OCI-LY7 (cell line): ENCODE measurements around the gene EIF2S2. TPM values are rescaled to one million over a fixed set of nuclear protein-coding genes. Genes with fewer than 3 reads are reported as not detected.

Source experiments
- BruUV-seq: library from RNA; stranded (reverse); fragments of 400-500 nt; replicated peaks from 2 replicates; lab custom pipeline; 2021; lab: Mats Ljungman, UMichigan
- CTCF ChIA-PET: fragments of 300-600 bp; sonication (Branson Sonifier 250); formaldehyde crosslinking; loops from one replicate; lab custom pipeline; 2022; ENCODE audit warnings: antibody characterized with exemption; ENCODE audit not compliant: unreplicated experiment; lab: Charles Lee
- POLR2A ChIA-PET: fragments of 300-600 bp; sonication (Branson Sonifier 250); formaldehyde crosslinking; loops from one replicate; lab custom pipeline; 2022; ENCODE audit warnings: antibody characterized with exemption; lab: Charles Lee
- DNase-seq: peaks from one replicate; pipeline ENCODE4 v3.0.0-alpha.2; 2015; ENCODE audit warnings: low spot score
- H2AFZ ChIP-seq: fragments of 200-600 bp; sonication (generic), shearing (Covaris generic); 2 replicates; pipeline ENCODE4 v1.6.1; 2014; ENCODE audit warnings: mild to moderate bottlenecking, antibody characterized with exemption, low read length, moderate library complexity
- H3K27ac ChIP-seq: fragments of 200-600 bp; sonication (generic); 2 replicates; pipeline ENCODE4 v1.5.1; 2014; ENCODE audit warnings: mixed run types, low read depth, mild to moderate bottlenecking, moderate library complexity, low read length, inconsistent platforms; ENCODE audit not compliant: poor library complexity, severe bottlenecking
- H3K36me3 ChIP-seq: fragments of 200-600 bp; sonication (generic); 2 replicates; pipeline ENCODE4 v1.6.1; 2014; ENCODE audit warnings: mild to moderate bottlenecking, antibody characterized with exemption, low read length, moderate library complexity, mixed read lengths; ENCODE audit not compliant: insufficient read depth
- H3K4me1 ChIP-seq: fragments of 200-600 bp; sonication (generic); 2 replicates; pipeline ENCODE4 v1.5.1; 2014; ENCODE audit warnings: mild to moderate bottlenecking, low read length; ENCODE audit not compliant: insufficient read depth, poor library complexity, severe bottlenecking
- H3K4me2 ChIP-seq: fragments of 200-600 bp; sonication (generic); 2 replicates; pipeline ENCODE4 v1.6.1; 2014; ENCODE audit warnings: mild to moderate bottlenecking, low read length
- H3K4me3 ChIP-seq: fragments of 200-600 bp; sonication (generic); 2 replicates; pipeline ENCODE4 v1.5.1; 2014; ENCODE audit warnings: mild to moderate bottlenecking, low read depth, low read length; ENCODE audit not compliant: poor library complexity, severe bottlenecking
- H3K79me2 ChIP-seq: fragments of 200-600 bp; sonication (generic); 2 replicates; pipeline ENCODE4 v1.6.1; 2016; ENCODE audit warnings: low read depth, mild to moderate bottlenecking, low read length, moderate library complexity, mixed read lengths; ENCODE audit not compliant: insufficient read depth
- H3K9me2 ChIP-seq: fragments of 200-600 bp; sonication (generic); 2 replicates; pipeline ENCODE4 v1.6.1; 2016; ENCODE audit warnings: mild to moderate bottlenecking, low read length, mixed read lengths; ENCODE audit not compliant: insufficient read depth
- H3K9me3 ChIP-seq: fragments of 200-600 bp; sonication (generic); 2 replicates; pipeline ENCODE4 v1.6.1; 2014; ENCODE audit warnings: mild to moderate bottlenecking, mixed run types, low read length, mixed read lengths
- H4K20me1 ChIP-seq: fragments of 200-600 bp; sonication (generic); 2 replicates; pipeline ENCODE4 v1.6.1; 2014; ENCODE audit warnings: mild to moderate bottlenecking, antibody characterized with exemption, low read length, moderate library complexity, mixed read lengths; ENCODE audit not compliant: insufficient read depth
- CTCF ChIP-seq: fragments of 200-600 bp; sonication (generic); conservative IDR thresholded peaks from 2 replicates; pipeline ENCODE4 v1.5.1; 2014; ENCODE audit warnings: mild to moderate bottlenecking, antibody characterized with exemption, low read length, moderate library complexity, mixed read lengths
- EZH2phosphoT487 ChIP-seq: fragments of 200-600 bp; sonication (generic); IDR thresholded peaks from 2 replicates; pipeline ENCODE4 v1.6.1; 2018; ENCODE audit warnings: low read depth, borderline replicate concordance, mild to moderate bottlenecking, mixed run types, antibody characterized with exemption, low read length, moderate library complexity, mixed read lengths
- intact Hi-C: fragments of 100-400 bp; cut with micrococcal nuclease; formaldehyde crosslinking; loops from one replicate; pipeline ENCODE4 v1.10.0; 2022; ENCODE audit not compliant: unreplicated experiment
- total RNA-seq, 2 experiments: library from RNA; depleted of rRNA in 1 of 2; stranded (reverse); fragments of >200 nt in 1 of 2; shearing (Covaris generic) in 1 of 2; gene quantifications; 2 replicates each; pipeline ENCODE4 v1.2.3, GENCODE V29; 2014 to 2022

Gene EIF2S2
- total RNA-seq, 2 experiments from 2014 or later: 104 to 130 TPM

- POLR2A ChIA-PET: interaction anchor here (0.6 to 1.2 kb wide), 3 partner anchors 148 to 173 kb away, joined by 3 read pairs; no protein-coding TSS in a partner anchor
- H3K36me3 ChIP-seq: peaks cover 99% of the 10 kb centered on the region
Measured at GRCh38 chr20:34078540-34078939, 33.5 kb downstream of the EIF2S2 start.

GRCh38 chr20:34076952-34077351 is 35.1 kb downstream of the EIF2S2 start:
- intact Hi-C loops: no loop called here
- Histone ChIP-seq H3K4me2 (no peak overlapping the region), H3K36me3 (peaks cover 100% of the 10 kb centered on the region), H3K79me2 (peaks cover 4% of the 10 kb centered on the region; the same call in 1 of the 2 replicates), H3K4me3 (no peak overlapping the region), H3K27ac (no peak overlapping the region), H3K9me2 (no peaks in the 10 kb centered on the region), H4K20me1 (peaks cover under 1% of the 10 kb centered on the region; the same call in 1 of the 2 replicates), H3K4me1 (peaks cover 7% of the 10 kb centered on the region), H3K9me3 (no peaks in the 10 kb centered on the region), H2AFZ (no peak overlapping the region)
- DNase-seq: no peak
- ChIA-PET POLR2A (interaction anchor here (1.1 kb wide), 1 partner anchor 23 kb away, joined by 3 read pairs; no protein-coding TSS in a partner anchor), CTCF (no interaction called here)
- no TSS peak for BruUV-seq
- no peak for TF ChIP-seq EZH2phosphoT487
- TF ChIP-seq CTCF: no peak

More at GRCh38 chr20:34078540-34078939, 33.5 kb downstream of the EIF2S2 start:
- DNase-seq: no peak
- no peak overlapping the region for H3K27ac ChIP-seq
- peaks cover 23% of the 10 kb centered on the region for H3K4me1 ChIP-seq
- TF ChIP-seq EZH2phosphoT487 (no peak), CTCF (no peak)
- intact Hi-C loops: no loop called here
- H3K79me2 ChIP-seq: no peaks in the 10 kb centered on the region
- H3K4me2 ChIP-seq: no peak overlapping the region
- no peaks in the 10 kb centered on the region for H3K9me3 ChIP-seq
- no peak overlapping the region for H3K4me3 ChIP-seq
- H3K9me2 ChIP-seq: no peaks in the 10 kb centered on the region
- no TSS peak for BruUV-seq
- H2AFZ ChIP-seq: no peak overlapping the region
- CTCF ChIA-PET: no interaction called here
- no peaks in the 10 kb centered on the region for H4K20me1 ChIP-seq

GRCh38 chr20:34075647-34076046 is 36.4 kb downstream of the EIF2S2 start:
- POLR2A ChIA-PET: no interaction called here
- BruUV-seq: no TSS peak

More at GRCh38 chr20:34075647-34076046, 36.4 kb downstream of the EIF2S2 start:
- intact Hi-C loops: no loop called here
- H4K20me1 ChIP-seq: peaks cover 6% of the 10 kb centered on the region
- TF ChIP-seq EZH2phosphoT487: no peak
- TF ChIP-seq CTCF: 0 out of 2 replicates have a peak, but pooled peaks have one; percentile 24
- no peak overlapping the region for H3K4me3 ChIP-seq
- no peak overlapping the region for H3K4me2 ChIP-seq
- DNase-seq: no peak
- H3K9me3 ChIP-seq: no peaks in the 10 kb centered on the region
- CTCF ChIA-PET: no interaction called here
- peaks cover 11% of the 10 kb centered on the region; the same call in 1 of the 2 replicates for H3K79me2 ChIP-seq
- no peaks in the 10 kb centered on the region for H3K9me2 ChIP-seq
- no peak overlapping the region for H2AFZ ChIP-seq
- peaks cover 97% of the 10 kb centered on the region for H3K36me3 ChIP-seq
- H3K4me1 ChIP-seq: no peaks in the 10 kb centered on the region
- no peak overlapping the region for H3K27ac ChIP-seq
